Limb (tissue), 2 donors: Measurements from ENCODE around the gene RAB1A.
A peak's percentile ranks its signal among the peaks of the same experiment; 100 is the strongest.
"Not testable (repeated sequence)": the region's sequence is repeated elsewhere in the genome, so short reads cannot be mapped to it uniquely, and the experiment has no call there.

Experiments used
- DNase-seq, 2 donors: peaks; one replicate each; pipeline ENCODE4 v3.0.0-alpha.2; 2016; ENCODE audit errors: extremely low spot score in 2 of 2

Gene RAB1A

DNA sequence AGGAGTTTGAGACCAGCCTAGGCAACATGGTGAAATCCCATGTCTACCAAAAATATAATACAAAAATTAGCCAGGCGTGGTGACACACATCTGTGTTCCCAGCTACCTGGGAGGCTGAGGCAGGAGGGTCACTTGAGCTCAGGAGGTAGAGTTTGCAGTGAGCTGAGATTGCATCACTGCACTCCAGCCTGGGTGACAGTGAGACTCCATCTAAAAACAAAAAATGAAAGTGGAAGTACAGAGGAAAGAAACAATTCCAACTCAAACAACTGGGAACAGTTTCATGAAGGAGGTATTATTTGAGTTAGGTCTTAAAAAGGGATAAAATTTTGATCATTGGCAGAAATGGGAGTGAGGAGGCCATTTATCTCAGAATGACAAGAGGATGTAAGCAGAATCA, 6.3 kb upstream of the RAB1A start:
- no peak for DNase-seq

DNA sequence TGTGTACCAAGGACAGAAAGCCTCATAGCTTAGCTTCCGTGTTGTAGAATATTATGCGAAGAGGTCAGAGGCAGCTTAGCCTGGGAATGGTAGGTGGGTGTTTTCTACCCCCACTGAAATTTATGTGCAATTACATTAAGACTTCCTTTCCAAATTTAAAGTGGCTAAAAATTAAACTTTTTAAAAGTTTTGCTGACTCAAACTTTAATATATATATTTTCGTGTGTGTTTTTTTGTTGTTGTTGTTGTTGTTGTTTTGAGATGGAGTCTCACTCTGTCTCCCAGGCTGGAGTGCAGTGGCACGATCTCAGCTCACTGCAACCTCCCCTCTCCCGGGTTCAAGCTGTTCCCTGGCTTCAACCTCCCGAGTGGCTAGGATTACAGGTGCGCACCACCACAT, 4.3 kb upstream of the RAB1A start:
- no peak for DNase-seq

- no peak for DNase-seq
These were observed 3.7 kb upstream of the RAB1A start for GRCh38 chr2:65133626-65134025.

DNA sequence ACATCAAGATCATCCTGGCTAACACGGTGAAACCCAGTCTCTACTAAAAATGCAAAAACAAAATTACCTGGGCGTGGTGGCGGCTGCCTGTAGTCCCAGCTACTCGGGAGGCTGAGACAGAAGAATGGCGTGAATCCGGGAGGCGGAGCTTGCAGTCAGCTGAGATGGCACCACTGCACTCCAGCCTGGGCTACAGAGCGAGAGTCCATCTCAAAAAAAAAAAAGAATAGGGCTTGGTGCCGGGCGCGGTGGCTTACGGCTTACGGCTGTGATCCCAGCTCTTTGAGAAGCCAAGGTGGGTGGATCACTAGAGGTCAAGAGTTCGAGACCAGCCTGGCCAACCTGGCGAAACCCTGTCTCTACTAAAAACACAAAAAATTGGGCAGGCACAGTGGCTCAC, 3.0 kb upstream of the RAB1A start:
- not testable (repeated sequence) for DNase-seq

DNA sequence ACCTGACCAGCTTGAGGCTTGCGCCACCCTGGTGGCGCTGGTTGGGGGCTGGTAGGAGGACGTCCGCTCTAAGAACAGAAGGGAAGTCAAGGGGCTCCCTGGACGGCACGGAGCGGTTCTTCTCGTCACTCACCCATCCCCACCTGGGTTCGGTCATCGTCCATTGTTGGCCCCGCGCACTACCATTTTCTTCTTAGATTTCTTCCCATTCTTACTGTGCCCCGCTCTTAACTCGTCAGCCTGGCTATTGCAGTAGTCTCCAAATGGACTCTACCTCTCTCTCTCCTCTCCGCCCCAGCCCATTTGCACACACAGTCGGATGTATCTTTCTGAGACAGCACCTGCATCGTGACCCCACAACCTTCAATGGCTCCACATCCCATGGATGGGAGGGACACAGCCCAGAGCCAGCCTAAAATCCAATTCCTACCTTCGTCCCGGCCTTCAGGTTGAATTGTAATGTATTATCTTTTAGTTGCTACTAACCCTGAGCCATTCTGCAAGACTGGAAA, 814 bp upstream of the RAB1A start:
- no peak for DNase-seq

GRCh38 chr2:65129286-65129825, 550 bp downstream of the RAB1A start:
- peak; percentile 3 to 82 for DNase-seq

DNA sequence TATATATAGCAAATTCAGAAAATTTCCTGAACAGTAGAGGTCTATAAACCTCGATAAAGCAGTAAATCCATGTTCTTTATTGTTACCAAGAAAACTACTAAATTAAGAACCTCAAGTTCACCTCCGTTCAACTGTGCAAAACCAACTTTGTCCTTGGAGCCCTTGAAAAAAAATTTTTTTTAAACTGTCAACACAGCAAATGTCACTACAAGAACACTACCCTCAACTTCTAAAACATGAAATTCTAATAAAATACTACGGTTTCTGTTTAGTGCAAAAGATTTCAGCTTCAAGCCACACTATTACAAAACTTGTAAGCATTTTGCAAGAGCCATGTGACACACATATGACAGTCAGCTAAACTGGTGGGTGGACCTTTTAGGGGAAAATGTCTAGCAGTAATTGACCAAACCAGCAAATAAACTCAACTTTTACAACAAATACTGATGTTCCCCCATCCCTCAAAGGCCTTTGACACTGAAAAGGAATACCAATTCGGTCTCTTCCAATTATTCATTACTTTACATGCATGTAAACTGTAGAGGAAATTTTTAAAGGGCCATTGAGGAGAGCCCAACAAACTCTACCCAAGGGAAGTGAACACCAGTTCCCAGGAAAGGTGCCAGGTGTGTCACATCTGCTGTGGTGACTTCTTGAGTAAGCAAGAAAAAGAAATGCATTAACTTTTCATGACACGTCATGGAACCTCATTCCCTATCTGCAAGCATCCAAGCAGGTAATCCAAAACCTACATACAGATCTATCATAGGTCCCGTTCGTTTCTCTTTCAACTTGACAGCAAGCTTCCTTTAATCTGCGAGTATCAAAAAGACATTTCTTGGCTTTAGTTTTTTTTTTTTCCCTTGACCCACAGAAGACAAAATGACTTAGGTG, 1.4 kb downstream of the RAB1A start:
- DNase-seq: no peak

GRCh38 chr2:65125457-65125856, 4.4 kb downstream of the RAB1A start:
- DNase-seq: not testable (repeated sequence)

GRCh38 chr2:65122313-65122712, 7.6 kb downstream of the RAB1A start:
- no peak for DNase-seq

- no peak for DNase-seq
These were observed 8.8 kb downstream of the RAB1A start for GRCh38 chr2:65120990-65121693.

DNA sequence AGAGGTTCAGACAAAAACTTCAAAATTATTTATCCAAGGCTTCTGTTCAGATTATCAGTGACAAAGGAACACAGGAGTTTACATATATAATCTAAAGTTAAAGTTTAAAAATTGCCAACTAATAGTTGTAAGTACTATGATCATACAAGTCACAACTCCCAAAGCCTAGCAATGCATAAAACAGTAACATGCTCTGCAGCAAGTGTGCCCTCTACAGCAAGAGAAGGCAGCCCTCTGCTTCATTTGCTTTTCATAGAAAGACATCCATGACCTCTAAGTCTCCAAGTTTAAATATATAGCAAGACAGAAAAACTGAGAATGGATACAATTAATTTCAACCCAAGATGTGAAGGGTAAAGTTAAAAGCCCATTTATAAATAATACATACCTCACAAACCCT, 13.3 kb downstream of the RAB1A start:
- DNase-seq: no peak

DNA sequence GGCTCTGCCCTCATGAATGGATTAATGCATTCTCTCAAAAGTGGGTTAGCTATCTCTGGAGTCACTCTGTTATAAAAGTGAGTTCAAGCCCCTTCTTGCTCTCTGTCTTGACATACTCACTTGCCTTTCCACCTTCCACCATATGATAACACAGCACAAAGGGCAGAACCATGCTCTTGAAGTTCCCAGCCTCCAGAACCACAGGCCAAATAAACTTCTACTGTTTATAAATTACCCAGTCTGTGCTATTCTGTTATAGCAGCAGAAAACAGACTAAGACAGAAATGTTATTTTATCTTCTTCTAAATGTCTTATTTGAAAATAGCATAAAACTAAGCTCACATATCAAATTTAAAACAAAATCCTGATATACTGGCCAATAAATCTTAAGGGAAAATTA, 15.0 kb downstream of the RAB1A start:
- DNase-seq: no peak

DNA sequence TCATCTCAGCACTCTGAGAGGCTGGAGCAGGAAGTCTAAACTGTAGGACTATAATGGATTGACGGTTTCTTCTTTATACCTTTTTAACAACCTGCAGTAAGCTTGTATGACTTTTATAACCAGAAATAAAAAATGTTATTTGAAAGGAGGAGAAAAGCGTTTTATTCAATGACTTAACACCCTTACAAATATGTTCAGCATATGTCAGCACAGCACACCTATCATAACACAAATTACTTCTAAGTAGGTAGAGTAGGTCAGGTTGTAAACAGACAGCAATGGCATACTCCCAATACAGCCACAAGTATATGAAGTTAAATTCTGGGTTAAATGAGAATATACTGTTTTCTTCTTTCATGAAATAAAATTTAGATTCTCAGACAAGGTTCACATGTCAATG, 16.1 kb downstream of the RAB1A start:
- no peak for DNase-seq

DNA sequence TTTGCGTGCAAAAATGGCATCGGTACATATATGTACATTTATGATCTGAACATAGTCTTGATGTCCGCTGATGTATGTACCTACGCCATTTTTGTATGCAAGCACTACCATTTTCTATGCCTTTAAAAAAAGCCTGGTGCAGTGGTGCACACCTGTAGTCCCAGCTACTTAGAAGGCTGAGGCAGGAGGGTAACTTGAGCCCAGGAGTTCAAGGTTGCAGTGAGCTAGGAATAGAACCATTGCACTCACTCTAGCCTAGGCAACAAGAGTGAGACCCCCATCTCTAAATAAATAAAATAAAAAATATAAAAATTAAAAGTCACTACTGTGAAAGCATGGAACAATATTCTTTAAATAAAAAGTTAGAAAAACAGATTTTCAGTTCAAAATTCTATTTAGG, 16.7 kb downstream of the RAB1A start:
- DNase-seq: no peak

- no peak for DNase-seq
These were observed 17.3 kb downstream of the RAB1A start for GRCh38 chr2:65112633-65113032.

DNA sequence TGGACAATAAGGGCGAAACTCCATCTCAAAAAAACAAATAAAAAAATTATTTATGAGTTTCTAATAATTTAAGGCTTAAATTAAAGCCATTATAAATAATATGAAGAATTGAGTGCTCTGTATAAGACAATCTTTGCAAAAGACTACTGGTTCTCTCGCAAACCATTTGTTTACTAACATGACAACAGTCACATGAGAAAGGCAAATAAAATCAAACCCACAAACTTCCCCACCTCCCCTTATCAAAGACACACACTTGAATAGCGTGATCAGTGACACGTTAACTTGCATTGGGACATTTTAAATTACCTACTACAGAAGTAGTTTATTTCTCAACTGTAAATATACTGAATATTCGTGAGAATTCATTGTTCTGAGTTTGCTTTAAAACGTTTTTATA, 21.1 kb downstream of the RAB1A start:
- no peak for DNase-seq

DNA sequence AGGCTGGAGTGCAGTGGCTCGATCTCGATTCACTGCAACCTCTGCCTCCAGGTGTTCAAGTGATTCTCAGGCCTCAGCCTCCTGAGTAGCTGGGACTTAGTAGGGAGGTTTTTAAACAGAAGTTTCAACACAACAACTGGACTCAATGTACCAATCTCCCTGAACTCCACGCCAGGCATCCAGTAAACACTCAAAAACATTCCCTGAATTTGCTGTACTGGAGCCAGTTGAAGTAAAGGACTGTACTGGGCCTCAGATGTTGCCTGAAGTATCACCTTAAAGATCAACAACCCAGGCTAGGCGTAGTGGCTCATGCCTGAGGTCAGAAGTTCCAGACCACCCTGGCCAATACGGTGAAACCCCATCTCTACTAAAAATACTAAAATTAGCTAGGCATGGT, 22.4 kb downstream of the RAB1A start:
- DNase-seq: no peak

GRCh38 chr2:65103013-65103715, 26.7 kb downstream of the RAB1A start:
- DNase-seq: no peak

DNA sequence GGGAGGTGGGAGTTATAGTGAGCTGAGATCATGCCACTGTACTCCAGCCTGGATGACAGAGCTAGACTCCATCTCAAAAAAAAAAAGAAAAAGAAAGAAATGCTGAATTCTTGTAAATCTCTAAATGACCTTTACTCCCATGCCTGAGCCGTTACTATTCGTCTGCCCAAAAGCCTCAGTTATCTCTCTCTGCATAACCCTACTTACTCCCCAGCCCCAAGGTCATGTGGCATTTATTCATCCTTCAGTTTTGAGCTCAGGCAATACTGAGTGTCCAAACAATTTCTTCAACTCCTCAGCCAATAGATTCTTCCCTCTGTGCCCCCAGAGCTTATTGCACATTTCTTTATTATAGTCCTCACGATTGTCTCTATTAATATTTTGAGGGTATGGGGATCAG, 28.8 kb downstream of the RAB1A start:
- no peak for DNase-seq

DNA sequence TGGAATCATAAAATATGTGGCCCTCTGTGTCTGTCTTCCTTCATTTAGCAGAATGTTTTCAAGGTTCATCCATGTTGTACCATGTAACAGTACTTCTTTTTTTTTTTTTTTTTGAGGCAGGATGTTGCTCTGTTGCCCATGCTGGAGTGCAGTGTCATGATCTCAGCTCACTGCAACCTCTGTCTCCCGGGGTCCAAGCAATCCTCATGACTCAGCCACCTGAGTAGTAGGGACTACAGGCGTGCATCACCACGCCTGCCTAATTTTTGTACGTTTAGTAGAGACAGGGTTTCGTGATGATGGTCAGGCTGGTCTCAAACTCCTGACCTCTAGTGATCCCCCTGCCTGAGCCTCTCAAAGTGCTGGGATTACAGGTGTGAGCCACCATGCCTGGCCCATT, 31.2 kb downstream of the RAB1A start:
- DNase-seq: no peak

DNA sequence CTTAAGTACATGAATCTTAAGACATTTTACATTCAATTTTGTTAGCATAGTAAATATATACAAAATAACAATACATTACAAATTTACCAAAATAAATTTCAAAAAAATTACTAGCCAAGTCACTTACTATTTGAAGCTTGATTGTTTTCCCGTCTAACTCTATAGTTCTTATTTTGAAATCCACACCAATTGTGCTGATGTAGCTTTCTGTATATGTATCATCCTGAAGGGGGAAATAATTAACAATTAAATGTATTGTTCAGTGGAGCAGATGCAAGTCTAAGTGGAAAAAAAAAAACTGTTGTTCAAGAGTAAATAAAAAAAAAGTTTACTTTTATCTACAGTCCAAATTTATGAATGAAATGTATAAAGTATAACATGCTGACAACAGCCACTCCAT, 32.1 kb downstream of the RAB1A start:
- DNase-seq: no peak

GRCh38 chr2:65096948-65097347, 33.0 kb downstream of the RAB1A start:
- no peak for DNase-seq
